Esophagus squamous epithelium (tissue), 5 donors: ENCODE results near the gene CRYM. TPM values are rescaled to one million over a fixed set of nuclear protein-coding genes. Genes with fewer than 3 reads are reported as not detected.
A peak's percentile ranks its signal among the peaks of the same experiment; 100 is the strongest.
"Not testable (repeated sequence)": the region's sequence is repeated elsewhere in the genome, so short reads cannot be mapped to it uniquely, and the experiment has no call there.

Experiments used
- DNase-seq: peaks from one replicate; lab custom pipeline; 2025; lab: John Stamatoyannopoulos, UW
- H3K27ac ChIP-seq, 4 donors: fragments of 200-600 bp; sonication (generic); one replicate each; pipeline ENCODE4 v1.5.1; 2016 to 2019; ENCODE audit warnings: mild to moderate bottlenecking in 1 of 4
- H3K27me3 ChIP-seq, 4 donors: fragments of 200-600 bp; sonication (generic); 1 replicate in 3 of 4; 2 replicates in 1 of 4; pipeline versions ENCODE4 v1.5.1 to v1.6.0; 2017 to 2021; ENCODE audit warnings: antibody characterized with exemption in 1 of 4
- H3K36me3 ChIP-seq, 3 donors: fragments of 200-600 bp; sonication (generic); one replicate each; pipeline ENCODE4 v1.5.1; 2016 to 2019
- H3K4me1 ChIP-seq, 3 donors: fragments of 200-600 bp; sonication (generic); one replicate each; pipeline ENCODE4 v1.5.1; 2017 to 2019
- H3K4me3 ChIP-seq, 4 donors: fragments of 200-600 bp; sonication (generic); 1 replicate in 3 of 4; 2 replicates in 1 of 4; pipeline ENCODE4 v1.5.1; 2016 to 2019; ENCODE audit warnings: mild to moderate bottlenecking in 2 of 4, moderate library complexity in 1 of 4
- H3K9me3 ChIP-seq, 3 donors: fragments of 200-600 bp; sonication (generic); one replicate each; pipeline ENCODE4 v1.5.1; 2016 to 2019
- CTCF ChIP-seq, 6 experiments: fragments of 450-650 bp in 4 of 6; fragments of 200-600 bp in 2 of 6; sonication (generic) in 2 of 6; IDR thresholded peaks; one replicate each; pipeline ENCODE4 v1.5.1; 2016 to 2019; ENCODE audit warnings: antibody characterized with exemption in 6 of 6, mild to moderate bottlenecking in 4 of 6, moderate library complexity in 4 of 6
- POLR2A ChIP-seq, 4 donors: fragments of 450-650 bp; IDR thresholded peaks; one replicate each; pipeline ENCODE4 v1.6.1; 2017; ENCODE audit warnings: antibody characterized with exemption in 4 of 4, mild to moderate bottlenecking in 4 of 4, moderate library complexity in 3 of 4
- WGBS, 2 donors: methylation state at CpG; one replicate each; pipeline ENCODE4 v1.1.5; 2018; 5-methylcytosine and 5-hydroxymethylcytosine counted together
- intact Hi-C: fragments of 100-400 bp; cut with DNase I; formaldehyde crosslinking; loops from one replicate; pipeline ENCODE4 v1.15.0; 2022
- total RNA-seq, 4 donors: library from RNA; depleted of rRNA; stranded (reverse); fragments of >200 nt; gene quantifications; one replicate each; pipeline ENCODE4 v1.1.0, GENCODE V29; 2016
- donor health status: DM: yes; HTN: yes; CAD: no.

CRYM gene
- total RNA-seq, 4 donors from 2014 or later, result 2.0 to 13.9 (median 5.8) TPM

DNA sequence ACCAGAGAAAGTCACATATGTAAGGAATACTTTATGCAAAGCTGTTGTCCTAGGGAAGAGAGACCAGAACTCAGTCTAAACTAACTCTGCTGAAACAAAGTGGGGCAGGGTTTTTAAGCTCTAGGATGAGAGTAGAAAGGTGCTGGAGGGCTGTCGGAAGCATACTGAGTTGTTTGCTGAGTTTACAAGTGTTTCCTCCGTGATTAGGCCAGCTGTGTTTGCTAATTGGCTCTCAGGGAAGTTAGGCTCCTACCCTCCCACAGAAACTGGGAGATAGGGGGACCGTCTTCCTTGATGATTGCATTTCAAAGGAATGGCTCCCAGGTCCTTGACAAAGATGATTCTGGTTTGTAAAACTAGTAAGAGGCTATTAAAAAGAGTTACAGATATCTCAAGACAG is 24.4 kb upstream of the CRYM start:
- H3K27ac ChIP-seq, result peak overlapping the region; percentile 90 to 96 (median 91)
- intact Hi-C loops, result no loop called here
- TF ChIP-seq CTCF (IDR thresholded peaks at IDR 0.05) (no peak), POLR2A (IDR thresholded peaks at IDR 0.05) (no peak)

GRCh38 chr16:21301895-21302291 is 23.8 kb upstream of the CRYM start:
- intact Hi-C loops, result loop anchor here (2.0 kb wide), 1 partner anchor 143 kb away; the partner anchor contains the start of gene LDAF1
- Histone ChIP-seq H3K27me3 (no peaks in the 10 kb centered on the region), H3K36me3 (no peaks in the 10 kb centered on the region), H3K4me1 (peaks cover 5 to 34% (median 13%) of the 10 kb centered on the region in 3 donors), H3K27ac (peak overlapping the region; percentile 90 to 96 (median 91)), H3K4me3 (peak overlapping the region; percentile 64 to 86 (median 76)), H3K9me3 (no peaks in the 10 kb centered on the region)
- DNase-seq, result no peak
- WGBS, 2 donors, result 2 to 12% methylated on average over 5 to 16 of the region's 17 CpGs
- TF ChIP-seq CTCF (IDR thresholded peaks at IDR 0.05) (peak in 1 of 6 experiments; percentile 1), POLR2A (IDR thresholded peaks at IDR 0.05) (no peak)

More for the DNA sequence above, 24.4 kb upstream of the CRYM start:
- Histone ChIP-seq H3K4me1 (peaks cover 5 to 34% (median 13%) of the 10 kb centered on the region in 3 donors), H3K36me3 (no peaks in the 10 kb centered on the region), H3K27me3 (no peaks in the 10 kb centered on the region), H3K4me3 (peak overlapping the region in 3 of 4 donors; percentile 64 to 86 (median 75)), H3K9me3 (no peaks in the 10 kb centered on the region)
- DNase-seq, result no peak
- WGBS, 2 donors, result 45 to 68% methylated on average over 3 of the region's 3 CpGs

DNA sequence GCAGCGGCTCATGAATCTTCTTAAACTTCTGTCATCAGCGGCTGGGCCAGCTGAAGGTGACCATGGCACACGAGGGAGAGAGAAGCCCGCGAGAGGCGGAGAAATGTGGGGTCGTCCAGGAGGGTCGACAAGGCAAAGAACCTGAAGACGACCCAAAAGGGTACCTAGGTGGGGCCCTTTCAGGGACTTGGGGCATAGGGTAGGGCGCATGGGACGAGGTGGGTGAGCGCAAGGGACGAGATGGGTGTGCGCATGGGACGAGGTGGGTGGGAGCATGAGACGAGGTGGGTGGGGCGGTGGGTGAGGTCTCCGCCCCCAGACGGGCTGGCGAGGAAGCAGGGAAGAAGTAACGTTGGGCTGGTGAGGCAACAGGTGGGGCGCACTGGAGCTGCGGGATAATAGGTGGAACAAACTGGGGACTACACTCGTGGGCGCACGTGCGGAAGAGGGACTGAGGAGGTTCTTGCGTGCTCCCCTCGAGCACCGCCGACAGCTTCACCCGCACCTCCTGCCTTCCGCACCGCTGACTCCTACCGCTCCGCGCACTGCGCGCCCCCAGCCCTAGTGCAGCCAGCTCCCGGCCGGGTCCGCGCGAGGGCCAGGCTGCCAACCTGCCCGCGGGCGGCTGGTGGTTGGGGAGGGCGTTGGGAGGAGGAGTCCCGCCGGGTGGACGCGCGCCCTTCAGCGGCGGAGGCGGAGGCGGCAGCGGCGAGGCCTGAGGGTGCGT is 23.2 kb upstream of the CRYM start:
- H3K4me1 ChIP-seq, result peaks cover 5 to 34% (median 13%) of the 10 kb centered on the region in 3 donors
- intact Hi-C loops, result loop anchor here (2.0 kb wide), 1 partner anchor 143 kb away; the partner anchor contains the start of gene LDAF1
- no peaks in the 10 kb centered on the region for H3K9me3 ChIP-seq
- no peaks in the 10 kb centered on the region for H3K36me3 ChIP-seq
- 0% methylated on average over 17 to 27 of the region's 60 CpGs for WGBS, 2 donors
- H3K4me3 ChIP-seq, result peak overlapping the region; percentile 64 to 86 (median 76)
- no peaks in the 10 kb centered on the region for H3K27me3 ChIP-seq
- peak overlapping the region; percentile 90 to 96 (median 91) for H3K27ac ChIP-seq
- DNase-seq, result no peak
- TF ChIP-seq CTCF (IDR thresholded peaks at IDR 0.05) (peak in 3 of 6 experiments; percentile 18 to 35 (median 35)), POLR2A (IDR thresholded peaks at IDR 0.05) (peak in 1 of 4 donors; percentile 70)

DNA sequence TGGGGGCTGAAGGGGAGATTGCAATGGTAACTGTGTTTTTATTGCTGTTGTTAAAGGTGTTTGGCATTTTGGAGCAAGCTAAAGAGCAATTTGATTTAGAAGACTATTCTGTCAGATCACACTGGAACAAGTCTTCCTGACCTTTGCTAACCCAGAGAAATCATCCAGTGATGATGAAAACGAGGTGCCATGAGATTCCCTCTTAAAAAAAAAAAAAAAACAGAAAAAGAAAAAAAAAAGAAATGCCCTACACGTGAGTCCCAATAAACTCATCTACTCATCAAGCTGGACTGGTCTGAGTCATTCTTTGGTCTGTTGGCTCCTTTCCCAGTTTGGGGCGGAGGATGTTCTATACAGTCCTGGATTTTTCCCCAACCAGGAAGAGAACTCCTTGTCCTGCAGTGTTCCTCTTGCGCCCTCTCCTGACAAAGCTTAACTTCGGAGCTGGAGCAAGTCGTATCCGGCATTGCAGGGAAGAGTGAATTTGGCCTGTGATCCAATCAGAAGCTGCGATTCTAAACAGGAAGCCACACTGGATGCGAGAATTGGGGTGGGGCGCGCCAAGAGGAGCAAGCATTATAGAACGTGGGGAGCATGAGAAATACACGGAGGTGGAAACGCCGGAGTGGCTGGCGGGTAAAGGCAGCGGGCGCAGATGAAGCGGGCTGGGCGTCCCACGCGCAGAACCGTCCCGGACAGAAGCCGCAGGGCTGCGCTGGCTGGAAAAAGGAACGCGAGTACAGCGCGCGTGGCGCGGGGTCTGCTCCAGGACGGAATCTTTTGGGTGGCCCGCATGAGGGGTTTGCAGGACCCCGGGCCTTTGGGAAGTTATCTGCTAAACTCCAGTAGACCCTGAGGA is 22.4 kb upstream of the CRYM start:
- H3K4me3 ChIP-seq, result peak overlapping the region; percentile 64 to 86 (median 76)
- peaks cover 0 to 3% (median 0%) of the 10 kb centered on the region in 4 donors for H3K27me3 ChIP-seq
- intact Hi-C loops, result loop anchor here (2.0 kb wide), 1 partner anchor 142 kb away; the partner anchor contains the start of gene LDAF1
- peak; percentile 67 to 91 (median 82) for TF ChIP-seq CTCF (IDR thresholded peaks at IDR 0.05)
- TF ChIP-seq POLR2A (IDR thresholded peaks at IDR 0.05), result peak in 3 of 4 donors; percentile 41 to 66 (median 63)
- no peaks in the 10 kb centered on the region for H3K36me3 ChIP-seq
- H3K4me1 ChIP-seq, result peaks cover 5 to 34% (median 13%) of the 10 kb centered on the region in 3 donors
- H3K27ac ChIP-seq, result peak overlapping the region; percentile 90 to 96 (median 91)
- H3K9me3 ChIP-seq, result no peaks in the 10 kb centered on the region
- peak; percentile 51 for DNase-seq
- WGBS, 2 donors, result 0 to 1% methylated on average over 14 to 31 of the region's 36 CpGs

DNA sequence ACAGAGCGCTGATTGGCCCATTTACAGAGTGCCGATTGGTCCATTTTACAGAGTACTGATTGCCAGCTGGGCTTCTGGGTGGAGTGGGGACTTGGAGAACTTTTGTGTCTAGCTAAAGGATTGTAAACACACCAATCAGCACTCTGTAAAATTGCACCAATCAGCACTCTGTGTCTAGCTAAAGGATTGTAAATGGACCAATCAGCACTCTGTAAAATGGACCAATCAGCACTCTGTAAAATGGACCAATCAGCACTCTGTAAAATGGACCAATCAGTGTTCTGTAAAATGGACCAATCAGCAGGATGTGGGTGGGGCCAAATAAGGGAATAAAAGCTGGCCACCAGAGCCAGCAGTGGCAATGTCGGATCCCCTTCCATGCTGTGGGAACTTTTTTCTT is 11.7 kb upstream of the CRYM start:
- intact Hi-C loops, H3K27ac ChIP-seq, H3K9me3 ChIP-seq, DNase-seq, H3K4me3 ChIP-seq, H3K4me1 ChIP-seq, H3K36me3 ChIP-seq: not testable (repeated sequence)
- WGBS, 2 donors, result 94 to 100% methylated on average over 2 to 3 of the region's 3 CpGs
- H3K27me3 ChIP-seq, result peaks cover 0 to 51% (median 0%) of the 10 kb centered on the region in 4 donors
